A549 treated with DMSO at 1 μM for 4 hours (cell line): ENCODE data around the gene STK11IP. TPM values are rescaled to one million over a fixed set of nuclear protein-coding genes. Genes with fewer than 3 reads are reported as not detected.

Source experiments
- total RNA-seq: library from RNA; stranded (reverse); fragments of 200-300 nt; extraction: Qiagen RNA extraction; gene quantifications from 5 replicates; pipeline ENCODE4 v1.2.3, GENCODE V29; 2022; ENCODE audit warnings: low read depth

Gene STK11IP
- total RNA-seq = 15.2 to 21.1 TPM (median 19.5 TPM) in 5 replicates

GRCh38 chr2:219597552-219598307 is at the start of gene STK11IP:
Gene STK11IP (plus strand): TSS chr2:219597857. CDS start chr2:219598120, 263 bp downstream.

DNA sequence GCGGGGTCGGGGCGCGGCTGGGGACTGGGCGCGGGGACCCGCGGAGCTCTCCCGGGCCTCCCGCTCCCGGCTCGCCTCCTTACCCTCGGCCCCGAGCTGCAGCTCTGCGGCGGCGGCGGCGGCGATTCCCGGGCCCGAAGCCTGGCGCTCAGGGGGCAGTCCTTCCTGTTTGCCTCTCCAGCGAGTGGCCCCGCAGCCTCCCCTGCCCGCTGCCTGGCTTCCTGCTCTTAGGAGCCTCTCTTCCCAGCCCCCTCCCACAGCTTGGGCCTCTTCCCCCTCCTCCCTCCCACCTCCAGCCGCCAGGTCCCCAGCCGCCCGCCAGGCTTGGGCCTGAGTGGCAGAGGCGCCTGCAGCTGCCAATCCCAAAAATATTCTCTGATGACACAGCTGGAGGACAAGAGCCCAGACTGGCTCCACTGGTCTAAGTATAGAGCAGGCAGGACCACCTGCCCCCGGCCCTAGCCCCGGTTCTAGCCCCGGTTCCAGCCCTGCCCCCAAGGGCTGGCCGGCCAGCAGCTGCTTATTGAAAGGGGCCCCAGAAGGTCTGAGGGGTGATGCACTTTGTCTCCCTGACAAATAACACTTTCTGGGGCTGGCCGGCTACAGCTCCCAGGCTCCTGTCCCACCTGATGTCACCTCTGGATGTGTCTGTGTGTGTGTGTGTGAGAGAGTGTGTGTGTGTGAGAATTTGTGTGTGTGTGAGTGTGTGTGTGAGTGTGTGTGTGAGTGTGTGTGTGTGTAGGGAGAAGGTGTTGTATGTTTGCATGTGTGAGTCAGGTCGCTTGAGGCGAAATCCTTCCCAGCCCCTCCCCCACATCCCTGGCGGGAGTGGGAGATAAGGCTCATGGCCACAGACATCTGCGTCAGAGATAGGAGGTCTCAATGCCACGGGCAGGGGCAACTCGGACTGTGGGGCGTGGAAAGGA is 26.1 kb upstream of the STK11IP start, which contains the start of gene OBSL1:
Gene OBSL1 (minus strand): TSS at position 229 of the 926 bp plus-strand sequence. CDS start 307 bp downstream, outside the sequence.

DNA sequence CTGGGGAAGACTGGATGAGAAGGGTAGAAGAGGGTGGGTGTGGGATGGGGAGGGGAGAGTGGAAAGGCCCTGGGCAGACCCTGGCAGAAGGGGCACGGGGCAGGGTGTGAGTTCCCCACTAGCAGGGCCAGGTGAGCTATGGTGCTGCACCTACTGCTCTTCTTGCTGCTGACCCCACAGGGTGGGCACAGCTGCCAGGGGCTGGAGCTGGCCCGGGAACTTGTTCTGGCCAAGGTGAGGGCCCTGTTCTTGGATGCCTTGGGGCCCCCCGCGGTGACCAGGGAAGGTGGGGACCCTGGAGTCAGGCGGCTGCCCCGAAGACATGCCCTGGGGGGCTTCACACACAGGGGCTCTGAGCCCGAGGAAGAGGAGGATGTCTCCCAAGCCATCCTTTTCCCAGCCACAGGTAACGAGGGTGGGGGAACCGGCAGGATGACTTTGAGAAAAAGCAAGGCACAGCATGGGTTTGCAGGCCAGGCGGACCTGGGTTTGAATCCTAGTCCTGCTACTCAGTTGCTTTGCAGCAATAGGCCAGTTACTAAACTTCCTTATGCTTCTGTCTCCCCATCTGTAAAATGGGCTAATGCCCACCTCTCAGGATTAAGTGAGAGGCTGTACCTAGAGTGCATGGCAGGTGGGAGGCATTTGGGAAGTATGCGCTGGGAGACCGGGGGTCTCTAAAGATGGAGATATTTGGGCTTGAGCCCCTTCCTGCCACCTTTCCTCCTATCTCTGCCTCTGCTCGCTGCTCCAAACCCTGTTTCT is 25.2 kb upstream of the STK11IP start, which contains the start of gene INHA:
Gene INHA (plus strand): TSS at position 74 of the 765 bp plus-strand sequence. CDS start 65 bp downstream, at position 139.

DNA sequence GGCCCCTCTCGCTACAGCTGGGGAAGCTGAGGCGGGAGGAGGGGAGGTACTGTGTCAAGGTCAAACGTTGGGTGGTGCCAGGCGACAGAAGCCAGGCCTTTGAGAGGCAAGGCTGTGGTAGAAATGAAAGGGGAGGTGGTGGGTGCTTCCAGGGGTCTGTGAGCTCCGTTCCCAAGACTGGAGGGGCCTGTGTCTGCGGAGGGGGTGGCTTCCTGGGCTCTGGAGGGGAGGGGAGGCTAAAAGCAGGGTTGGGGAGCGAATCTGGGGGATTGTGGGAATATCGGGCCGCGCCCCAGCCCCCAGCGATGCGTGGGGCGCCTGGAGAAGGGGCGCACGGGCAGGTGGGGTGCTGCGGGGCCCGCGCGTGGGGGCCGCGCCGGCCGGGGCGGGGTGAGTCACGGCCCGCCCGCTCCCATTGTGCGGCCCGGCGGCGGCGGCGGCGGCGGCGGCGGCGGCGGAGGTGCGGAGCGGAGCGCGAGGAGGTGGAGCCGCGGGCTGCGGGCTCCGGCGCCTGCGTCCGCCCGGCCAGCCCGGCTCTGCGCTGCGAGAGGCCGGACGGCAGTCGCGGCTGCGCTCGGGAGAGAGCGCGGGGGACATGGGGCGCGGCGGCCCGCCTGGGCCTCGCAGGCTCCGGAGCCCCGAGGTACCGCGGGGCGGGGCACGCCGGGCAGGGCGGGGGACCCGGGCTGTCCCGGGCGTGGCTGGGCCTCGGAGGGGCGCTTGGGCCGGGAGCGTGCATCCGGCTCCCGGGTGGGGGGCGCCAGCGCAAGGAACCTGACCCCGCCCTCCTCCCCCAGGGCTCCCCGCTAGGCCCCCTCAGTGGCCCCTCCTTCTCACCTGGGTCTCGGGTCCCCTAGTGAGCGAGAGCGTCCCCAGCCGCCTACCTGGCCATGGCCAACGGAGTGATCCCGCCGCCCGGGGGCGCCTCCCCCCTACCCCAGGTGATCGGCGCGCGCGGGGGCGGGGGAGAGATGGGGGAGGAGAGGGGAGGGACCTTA is 29.7 kb downstream of the STK11IP start, which contains the start of gene SLC4A3:
Gene SLC4A3 (plus strand): TSS at position 528 of the 998 bp plus-strand sequence. CDS start 363 bp downstream, at position 891.

Other genes starting within 250 kb of the STK11IP start
- 61.9 to 65.8 TPM (median 64.1 TPM) in 5 replicates for gene DNPEP, start 209.9 kb upstream of the STK11IP start, total RNA-seq
- gene DES, start 179.5 kb upstream of the STK11IP start, total RNA-seq = 0.08 to 0.09 TPM in 2 of 5 replicates, not detected in the others
- 5.8 to 8.1 TPM (median 6.6 TPM) in 5 replicates for gene SPEG, start 163.0 kb upstream of the STK11IP start, total RNA-seq
- gene GMPPA, start 99.0 kb upstream of the STK11IP start, total RNA-seq = 35.1 to 37.4 TPM (median 37.1 TPM) in 5 replicates
- 0.02 to 0.09 TPM (median 0.07 TPM) in 4 of 5 replicates, not detected in the other for gene ASIC4, start 83.4 kb upstream of the STK11IP start, total RNA-seq
- gene CHPF, start 54.0 kb upstream of the STK11IP start, total RNA-seq = 21.7 to 32.2 TPM (median 29.1 TPM) in 5 replicates
- gene TMEM198, start 53.8 kb upstream of the STK11IP start, total RNA-seq = 0.54 to 1.3 TPM (median 0.95 TPM) in 5 replicates
- 17.7 to 24.2 TPM (median 20.1 TPM) in 5 replicates for gene OBSL1, start 26.3 kb upstream of the STK11IP start, total RNA-seq
- 0.38 to 0.57 TPM (median 0.52 TPM) in 5 replicates for gene INHA, start 25.5 kb upstream of the STK11IP start, total RNA-seq
- 2.8 to 3.6 TPM (median 2.8 TPM) in 5 replicates for gene SLC4A3, start 29.8 kb downstream of the STK11IP start, total RNA-seq